HT1080 (cell line): Measurements from ENCODE around the gene CELF5. TPM values are rescaled to one million over a fixed set of nuclear protein-coding genes. Genes with fewer than 3 reads are reported as not detected.

ENCODE experiments used
- DNase-seq: peaks from one replicate; pipeline ENCODE4 v3.0.0-alpha.2; 2015; ENCODE audit warnings: low read depth
- total RNA-seq: library from RNA; depleted of rRNA; stranded (reverse); fragments of >200 nt; shearing (Covaris generic); gene quantifications from 2 replicates; pipeline ENCODE4 v1.2.3, GENCODE V29; 2014

CELF5 gene
- total RNA-seq, 1 experiment from 2014 or later, result not detected

DNA sequence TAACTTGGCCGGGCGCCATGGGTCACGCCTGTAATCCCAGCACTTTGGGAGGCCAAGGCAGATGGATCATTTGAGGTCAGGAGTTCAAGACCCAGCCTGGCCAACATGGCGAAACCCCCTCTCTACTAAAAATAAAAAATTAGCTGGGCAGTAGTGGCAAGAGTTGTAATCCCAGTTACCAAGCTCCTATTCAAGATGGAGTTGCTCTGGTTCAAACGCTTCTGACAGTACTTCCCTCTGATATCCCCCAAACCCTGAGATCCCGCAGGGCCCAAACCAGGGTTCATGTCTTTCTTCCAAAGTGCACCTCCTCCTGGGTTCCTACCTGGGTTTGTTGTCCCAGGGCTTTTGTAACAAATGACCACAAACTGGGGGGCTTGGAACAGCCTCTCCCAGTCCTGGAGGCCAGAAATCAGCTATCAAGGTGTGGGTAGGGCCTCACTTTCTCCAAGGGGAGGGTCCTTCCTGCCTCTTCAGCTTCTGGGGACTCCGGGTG, 13.7 kb downstream of the CELF5 start:
- no peak for DNase-seq

DNA sequence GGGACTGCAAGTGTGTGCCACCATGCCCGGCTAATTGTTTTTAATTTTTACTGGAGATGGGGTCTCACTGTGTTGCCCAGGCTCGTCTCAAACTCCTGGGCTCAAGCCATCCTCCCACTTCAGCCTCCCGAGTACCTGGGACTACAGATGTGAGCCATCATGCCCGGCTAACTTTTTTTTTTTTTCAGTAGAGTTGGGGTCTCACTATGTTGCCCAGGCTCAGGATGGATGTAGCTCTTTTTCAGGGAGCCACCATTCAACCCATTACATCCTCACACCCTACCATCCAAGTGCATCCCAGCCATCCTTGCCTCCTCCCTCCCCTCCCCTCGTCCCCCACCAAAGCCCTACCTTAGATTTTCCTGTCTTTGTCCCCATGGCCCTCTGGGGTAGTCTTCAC, 14.9 kb downstream of the CELF5 start:
- no peak for DNase-seq

DNA sequence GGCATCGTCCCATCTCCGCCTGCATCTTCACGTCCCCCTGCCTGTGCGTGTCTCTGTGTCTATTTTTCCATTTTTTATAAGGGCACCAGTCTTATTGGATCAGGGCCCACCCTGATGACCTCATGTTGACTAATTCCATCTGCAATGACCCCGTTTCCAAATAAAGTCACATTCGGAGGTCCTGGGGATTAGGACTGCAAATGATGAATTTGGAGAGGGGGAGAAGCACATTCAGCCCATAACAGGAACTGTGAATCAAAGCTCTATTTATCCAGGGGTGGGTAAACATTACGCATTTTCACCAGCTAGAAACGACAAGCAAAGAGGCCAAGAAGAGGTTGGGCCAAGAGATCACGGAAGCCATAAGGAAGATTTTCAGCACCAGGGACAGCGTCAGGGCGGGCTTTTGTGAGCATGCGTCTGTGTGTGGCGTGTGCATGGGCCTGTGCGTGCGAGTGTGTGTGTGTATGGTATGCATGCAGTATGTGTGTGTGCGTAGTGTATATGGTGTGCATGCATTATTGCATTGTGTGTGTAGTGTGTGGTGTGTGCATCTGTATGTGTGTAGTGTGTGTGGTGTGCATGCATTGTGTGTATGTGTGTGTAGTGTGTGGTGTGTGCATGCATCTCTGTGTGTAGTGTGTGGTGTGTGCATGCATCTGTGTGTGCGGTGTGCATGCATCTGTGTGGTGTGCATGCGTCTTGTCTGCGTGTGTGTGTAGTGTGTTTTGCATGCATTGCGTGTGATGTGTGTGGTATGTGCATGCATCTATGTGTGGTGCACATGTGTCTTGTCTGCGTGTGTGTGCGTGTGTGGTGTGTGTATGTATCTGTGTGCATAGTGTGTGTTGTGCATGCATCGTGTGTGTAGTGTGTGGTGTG, 19.6 kb downstream of the CELF5 start:
- DNase-seq, result peak; percentile 16

DNA sequence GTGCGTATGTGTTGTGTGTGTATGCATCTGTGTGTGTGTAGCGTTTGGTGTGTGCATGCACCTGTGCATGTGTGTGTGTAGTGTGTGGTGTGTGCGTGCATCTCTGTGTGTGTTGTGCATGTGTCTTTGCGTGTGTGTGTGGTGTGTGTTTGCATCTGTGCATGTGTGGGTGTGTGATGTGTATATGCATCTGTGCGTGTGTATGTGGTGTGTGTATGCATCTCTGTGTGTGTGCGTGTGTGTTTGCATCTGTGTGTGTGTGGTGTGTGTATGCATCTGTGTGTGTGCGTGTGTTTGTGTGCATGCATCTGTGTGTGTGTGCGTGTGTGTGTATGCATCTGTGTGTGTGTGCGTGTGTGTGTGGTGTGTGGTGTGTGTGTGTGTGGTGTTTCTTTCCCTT, 20.6 kb downstream of the CELF5 start:
- DNase-seq, result no peak

DNA sequence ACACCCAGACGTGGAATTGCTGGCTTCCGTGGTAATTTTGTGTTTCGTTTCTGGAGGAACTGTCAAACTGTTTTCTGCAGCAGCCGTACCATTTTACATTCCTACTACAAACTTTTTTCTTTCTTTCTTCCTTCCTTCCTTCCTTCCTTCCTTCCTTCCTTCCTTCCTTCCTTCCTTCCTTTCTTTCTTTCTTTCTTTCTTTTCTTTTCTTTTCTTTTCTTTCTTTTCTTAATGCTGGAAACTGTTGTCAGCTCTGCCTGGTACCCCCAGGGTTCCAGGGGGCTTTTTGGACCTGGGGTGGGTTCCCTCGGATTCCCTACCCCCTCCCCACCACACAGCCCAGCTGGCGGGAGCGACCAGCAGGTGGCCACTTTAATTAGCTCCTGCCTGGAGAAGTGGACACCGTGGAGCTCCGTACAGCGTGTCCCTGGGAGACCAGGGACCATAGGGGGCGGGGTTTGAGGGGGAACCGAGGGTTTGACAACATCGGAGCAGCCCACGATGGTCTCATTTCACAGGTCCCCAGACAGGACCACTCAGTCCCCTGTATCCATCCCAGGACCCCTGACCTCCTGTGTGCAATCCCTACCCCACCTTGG, 24.4 kb downstream of the CELF5 start:
- DNase-seq, result no peak

DNA sequence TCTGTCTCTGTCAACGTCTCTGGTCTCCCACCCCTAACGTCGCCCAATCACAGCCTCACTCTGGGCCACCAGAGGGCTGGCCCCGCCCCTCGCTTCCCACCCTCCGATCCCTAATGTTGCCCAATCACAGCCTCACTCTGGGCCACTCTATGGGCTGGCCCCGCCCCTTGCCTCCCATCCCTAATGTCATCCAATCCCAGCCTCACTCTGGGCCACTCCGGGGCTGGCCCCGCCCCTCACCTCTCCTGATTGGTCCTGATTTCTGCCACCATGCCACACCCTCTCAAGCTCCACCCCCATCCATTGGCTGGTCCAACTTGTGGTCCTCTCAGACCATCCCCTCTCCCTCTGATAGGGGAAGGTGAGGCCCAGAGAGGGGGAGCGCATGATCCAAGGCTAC, 24.9 kb downstream of the CELF5 start:
- peak; percentile 33 for DNase-seq

DNA sequence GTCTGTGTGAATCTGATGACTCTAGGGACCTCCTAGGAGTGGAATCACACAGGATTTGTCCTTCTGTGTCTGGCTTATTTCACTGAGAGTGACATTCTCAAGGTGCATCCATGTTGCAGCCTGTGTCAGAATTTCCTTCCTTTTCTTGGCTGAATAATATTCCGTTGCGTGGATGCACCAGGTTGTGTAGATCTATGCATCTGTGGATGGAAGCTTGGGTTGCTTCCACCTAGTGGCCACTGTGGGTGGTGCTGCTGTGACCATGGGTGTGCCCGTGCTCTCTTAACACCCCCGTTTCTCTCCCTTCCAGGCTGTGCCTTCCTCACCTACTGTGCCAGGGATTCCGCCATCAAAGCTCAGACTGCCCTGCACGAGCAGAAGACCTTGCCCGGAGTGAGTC, 26.2 kb downstream of the CELF5 start:
- no peak for DNase-seq

DNA sequence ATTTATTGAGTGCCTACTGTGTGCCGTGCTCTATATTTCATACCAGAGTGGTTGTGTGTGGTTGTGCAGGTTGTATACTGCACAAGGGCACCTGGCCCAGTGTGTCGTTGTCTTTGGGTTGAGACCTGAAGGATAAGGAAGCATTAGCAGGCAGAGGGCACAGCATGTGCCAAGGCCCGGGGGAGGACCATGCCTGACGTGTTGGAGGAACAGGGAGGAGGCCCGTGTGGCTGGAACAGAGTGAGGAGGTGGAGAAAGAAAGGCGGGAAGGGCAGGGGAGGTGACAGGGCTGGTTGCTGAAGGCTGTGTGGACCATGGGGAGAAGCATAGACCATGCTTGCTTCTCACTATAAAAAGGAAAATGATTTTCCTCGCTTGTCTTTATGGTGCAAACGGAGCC, 26.8 kb downstream of the CELF5 start:
- no peak for DNase-seq

DNA sequence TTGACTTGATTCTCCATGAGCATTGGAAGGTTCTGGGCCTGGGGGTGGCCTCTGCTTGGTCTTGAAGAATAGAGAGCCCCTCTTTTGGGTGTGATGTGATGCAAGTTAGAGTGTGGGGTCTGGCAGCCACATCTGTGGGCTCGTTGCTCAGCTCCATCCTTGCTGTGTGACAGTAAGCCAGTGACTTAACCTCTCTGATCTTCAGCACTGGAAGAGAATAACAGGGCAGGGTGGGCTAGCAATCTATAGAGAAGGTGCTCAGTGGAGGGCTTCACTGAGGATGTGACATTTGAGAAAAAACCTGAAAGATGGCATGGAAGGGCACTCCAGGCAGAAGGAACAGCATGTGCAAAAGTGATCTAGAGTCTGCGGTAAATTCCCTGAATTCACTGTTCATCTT, 28.2 kb downstream of the CELF5 start:
- DNase-seq, result no peak

DNA sequence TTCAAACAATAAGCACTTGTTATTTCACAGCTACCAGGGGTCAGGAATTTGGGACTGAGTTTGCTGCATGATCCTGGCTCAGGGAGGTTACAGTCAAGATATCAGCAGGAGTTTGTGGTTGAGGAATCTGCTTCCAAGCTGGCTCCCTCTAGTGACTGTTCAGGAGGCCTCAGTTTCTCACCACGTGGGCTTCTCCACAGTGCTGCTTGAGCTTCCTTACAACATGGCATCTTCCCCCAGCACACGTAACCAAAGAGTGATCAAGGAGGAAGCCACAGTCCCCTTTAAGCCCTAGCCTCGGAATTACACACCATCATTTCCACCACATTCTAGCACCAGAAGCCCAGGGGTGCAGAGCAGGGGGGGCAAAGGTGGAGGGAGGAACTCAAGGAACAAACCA, 28.8 kb downstream of the CELF5 start:
- peak; percentile 29 for DNase-seq

DNA sequence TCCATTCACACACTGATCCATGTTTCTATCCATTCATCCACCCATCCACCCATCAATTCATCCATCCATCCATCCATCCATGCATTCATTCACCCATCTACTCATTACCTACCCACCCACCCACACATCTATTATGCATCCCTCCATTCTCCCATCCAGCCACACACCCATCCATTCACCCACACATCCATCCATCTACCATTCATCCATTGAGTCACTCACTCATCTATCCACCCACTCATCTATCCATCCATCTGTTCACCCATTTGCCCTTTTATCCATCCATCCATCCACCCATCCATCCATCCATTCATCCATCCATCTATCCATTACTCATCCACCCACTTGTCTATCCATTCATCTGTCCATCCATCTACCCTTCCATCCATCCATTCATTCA, 30.1 kb downstream of the CELF5 start:
- no peak for DNase-seq

DNA sequence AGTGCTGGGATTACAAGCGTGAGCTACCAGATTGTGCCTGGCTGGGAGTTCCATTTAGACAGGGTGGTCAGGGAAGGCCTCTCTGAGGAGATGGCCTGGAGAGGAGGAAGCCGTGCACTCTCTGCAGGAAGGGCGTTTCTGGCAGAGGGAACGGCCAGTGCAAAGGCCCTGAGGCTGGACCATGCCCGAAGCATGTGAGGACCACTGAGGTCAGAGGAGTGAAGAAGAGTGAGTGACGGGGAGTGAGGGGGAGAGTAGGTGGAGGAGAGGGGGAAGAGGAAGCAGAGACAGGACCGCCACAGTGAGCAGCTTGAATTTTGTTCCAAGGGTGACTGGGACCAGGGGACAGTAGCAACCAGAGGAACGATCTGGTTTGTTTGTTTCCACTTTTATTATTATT, 32.6 kb downstream of the CELF5 start:
- DNase-seq, result no peak

DNA sequence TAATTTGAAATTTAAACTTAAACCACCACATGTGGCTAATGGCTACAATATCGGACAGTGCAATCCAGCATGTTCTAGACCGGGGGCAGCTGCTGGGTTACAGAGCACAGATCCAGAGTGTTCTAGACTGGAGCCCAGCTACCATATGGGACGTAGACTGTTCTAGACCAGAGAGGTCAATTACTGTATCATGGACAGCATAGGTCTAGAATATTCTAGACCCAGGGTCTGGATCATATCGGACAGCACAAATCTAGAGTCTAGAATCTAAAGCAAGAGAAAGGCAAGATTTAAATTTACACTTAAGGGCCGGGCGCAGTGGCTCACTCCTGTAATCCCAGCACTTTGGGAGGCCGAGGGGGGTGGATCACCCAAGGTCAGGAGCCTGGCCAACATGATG, 37.9 kb downstream of the CELF5 start:
- DNase-seq, result no peak

DNA sequence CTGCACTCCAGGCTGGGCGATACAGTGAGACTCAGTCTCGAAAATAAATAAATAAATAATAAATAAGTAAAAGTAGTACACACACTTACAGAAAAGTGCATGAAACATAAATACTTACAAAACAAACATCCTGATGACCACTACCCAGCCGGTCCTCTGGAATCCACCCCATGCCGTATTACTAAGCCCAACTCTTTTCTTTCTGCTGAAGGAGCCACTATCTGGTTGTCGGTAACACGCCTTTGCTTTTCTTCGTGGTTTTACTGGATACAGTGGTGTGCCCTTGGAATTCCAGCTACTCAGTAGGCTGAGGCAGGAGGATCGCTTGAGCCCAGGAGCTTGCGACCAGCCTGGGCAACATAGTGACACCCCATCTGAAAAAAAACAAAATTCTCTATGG, 39.4 kb downstream of the CELF5 start:
- DNase-seq, result no peak

DNA sequence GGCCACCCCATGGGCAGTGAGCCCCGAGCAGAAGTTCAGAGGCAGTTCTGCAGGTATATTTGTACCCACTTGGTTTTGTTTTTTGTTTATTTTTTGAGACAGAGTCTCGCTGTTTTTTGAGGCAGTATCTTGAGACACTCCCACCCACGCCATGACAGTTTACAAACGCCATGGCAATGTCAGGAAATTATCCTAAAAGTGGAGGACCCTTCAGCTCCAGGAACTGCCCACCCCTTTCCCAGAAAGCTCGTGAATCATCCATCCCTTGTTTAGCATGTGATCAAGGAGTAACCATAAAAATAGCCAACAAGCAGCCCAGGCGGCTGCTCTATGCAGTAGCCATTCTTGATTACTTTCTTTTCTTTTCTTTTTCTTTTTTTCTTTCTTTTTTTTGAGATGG, 41.0 kb downstream of the CELF5 start:
- DNase-seq, result no peak

DNA sequence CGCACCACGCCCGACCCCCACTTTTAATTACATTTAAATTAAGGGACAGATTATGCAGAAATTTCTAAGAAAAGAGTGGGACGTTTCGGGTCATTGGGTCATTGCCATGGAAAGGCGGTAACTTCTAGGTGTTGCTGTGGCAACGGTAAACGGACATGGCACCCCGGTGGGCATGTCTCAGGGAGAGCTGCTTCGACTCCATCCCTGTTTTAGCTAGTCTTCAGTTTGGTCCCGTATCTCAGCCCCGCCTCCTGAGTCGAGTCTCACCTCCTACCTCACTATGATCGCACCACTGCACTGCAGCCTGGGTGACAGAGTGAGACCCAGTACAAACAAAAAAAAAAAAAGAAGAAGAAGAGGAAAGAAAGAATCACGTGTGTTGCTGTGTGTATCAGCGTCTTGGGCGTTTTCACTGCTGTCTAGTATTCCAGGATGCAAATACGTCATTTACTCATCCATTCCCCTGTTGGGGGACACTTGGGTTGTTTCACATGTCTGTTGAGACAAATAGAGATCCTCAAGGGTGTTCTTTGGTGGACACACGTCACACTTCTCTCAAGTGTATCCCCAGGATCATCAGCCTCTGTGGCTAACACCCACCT, 41.7 kb downstream of the CELF5 start:
- no peak for DNase-seq

DNA sequence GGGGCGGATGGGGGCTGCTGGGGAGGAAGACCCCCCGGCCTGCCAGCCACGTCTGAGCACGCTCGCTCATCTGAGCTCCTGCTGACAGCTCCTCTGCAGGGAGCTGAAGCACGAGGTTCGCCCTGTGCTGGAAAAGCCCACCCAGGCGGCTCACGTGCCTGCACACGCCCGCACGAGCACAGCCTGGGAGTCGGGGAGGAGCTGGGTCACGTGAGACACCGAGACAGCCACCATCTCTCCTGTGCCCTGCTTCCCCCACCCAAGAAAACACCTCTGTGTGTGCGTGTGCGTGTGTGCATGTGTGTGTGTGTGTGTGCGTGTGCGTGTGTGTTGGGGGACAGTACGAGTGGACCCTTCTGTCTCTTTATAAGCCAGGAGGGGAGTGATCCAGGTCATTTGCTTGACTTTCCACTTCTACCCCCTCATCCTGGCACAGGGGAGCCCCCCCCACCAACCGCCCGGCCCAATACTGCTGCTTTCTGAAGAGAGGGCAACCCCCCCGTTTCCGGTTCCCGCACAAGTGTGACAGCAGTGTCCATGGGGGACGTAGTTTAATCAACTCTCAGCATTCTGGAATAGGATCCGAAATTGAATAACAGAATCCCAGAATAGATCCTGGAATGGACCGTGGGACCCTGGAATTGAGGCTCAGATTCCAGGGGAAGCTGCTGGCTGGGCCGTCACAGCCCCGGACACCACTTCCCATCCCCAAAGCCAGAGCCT, 42.5 kb downstream of the CELF5 start:
- no peak for DNase-seq

DNA sequence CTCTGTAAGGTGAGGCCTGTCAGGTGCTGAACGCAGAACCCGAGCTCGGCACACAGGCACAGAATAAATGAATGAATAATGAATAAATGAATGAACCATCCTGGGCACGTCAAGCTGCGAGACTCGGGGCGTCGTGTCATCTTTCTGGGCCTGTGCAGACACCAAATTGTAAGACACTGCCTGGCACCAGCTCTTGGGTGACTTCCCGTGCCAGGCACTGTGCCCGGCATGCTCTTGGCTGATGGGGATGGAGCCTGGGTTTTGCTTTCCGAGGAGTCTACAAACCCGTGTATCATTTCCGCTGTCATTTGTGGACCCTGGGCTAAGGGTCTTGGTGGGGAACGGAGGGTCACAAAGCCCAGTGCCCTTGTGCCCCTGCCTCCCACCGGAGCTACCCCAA, 43.9 kb downstream of the CELF5 start:
- DNase-seq, result no peak

DNA sequence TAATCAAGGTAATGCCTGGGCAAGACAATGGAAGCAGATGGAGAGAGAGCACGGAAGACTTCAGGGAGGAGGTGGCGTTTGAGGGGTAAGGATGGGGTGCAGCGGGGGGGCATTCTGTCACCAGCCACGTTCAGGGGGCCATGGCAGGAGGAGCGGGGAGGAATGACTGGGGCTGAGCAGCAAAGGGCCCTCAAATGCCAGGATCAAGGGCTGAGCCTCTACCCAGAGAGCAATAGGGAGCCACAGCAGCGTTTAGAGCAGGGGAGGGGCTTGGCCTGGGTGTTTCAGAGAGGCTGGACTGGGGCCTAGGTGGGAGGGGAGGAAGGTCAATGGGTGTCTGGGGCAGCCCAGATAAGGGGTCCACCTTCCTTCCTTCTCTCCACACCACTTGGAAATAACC, 44.3 kb downstream of the CELF5 start:
- no peak for DNase-seq

DNA sequence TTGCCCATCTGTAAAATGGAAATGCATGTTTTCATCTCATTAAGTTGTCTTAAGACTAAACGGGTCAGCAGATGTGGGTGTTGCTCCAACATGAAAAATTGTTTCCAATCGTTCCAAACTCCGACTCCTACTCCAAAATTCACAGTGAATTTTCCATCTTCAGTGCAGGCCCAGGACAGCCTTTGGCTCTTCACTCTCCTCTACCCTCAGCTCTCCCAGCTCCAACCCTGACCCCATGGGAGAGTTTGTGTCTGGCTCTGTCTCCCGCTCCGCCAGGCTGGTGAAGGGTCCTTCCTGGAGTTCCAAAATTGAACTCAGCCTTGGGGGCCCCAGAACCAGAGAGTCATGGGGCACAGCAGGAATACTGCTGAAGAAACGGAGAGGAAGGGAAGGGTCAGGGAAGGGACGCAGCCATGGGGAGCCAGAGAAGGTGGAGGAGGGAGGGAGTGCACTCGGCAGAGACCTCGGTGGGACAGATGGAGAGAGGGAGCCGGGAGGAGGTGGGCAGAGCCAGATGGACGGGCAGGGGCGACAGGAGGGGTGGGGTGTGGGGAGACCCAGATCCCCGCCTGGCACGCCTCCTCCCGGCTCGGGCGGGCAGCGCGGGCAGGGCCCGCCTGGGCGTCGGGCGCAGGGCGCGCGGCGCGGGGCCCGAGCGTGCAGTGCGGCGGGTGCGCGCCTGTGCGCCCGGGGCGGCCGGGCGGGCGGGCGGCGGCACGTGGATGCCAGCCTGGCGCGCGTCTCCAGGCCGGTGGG, 45.6 kb downstream of the CELF5 start:
- DNase-seq, result no peak

DNA sequence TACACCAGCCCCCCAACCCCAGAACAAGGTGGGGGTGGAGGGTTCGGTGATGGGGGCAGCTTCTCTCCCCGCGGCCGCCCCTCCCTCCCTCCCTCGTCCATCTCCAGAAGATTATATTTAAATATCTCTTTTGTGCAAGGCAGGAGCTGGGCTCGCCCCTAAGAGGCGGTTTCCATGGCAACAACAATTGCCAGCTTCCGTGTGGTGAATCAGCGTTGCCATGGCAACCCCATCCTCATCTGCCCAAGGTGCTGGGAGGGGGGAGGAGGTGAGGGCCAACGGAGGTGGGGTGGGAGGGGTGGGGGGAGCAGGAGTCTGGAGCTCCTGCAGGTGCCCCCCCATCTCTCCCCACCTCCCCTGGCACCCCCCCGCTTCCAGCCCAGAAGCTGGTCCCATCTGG, 46.4 kb downstream of the CELF5 start:
- DNase-seq, result peak; percentile 37
